Loucy (cell line): Measurements from ENCODE around the gene FOXF1.

Experiments used
- H2AFZ ChIP-seq: fragments of 200-600 bp; sonication (generic); 2 replicates; pipeline ENCODE4 v1.6.0; 2016; ENCODE audit warnings: antibody characterized with exemption, mild to moderate bottlenecking, low read length, moderate library complexity
- H3F3A ChIP-seq: fragments of 200-600 bp; 2 replicates; pipeline ENCODE4 v1.6.0; 2016; ENCODE audit warnings: antibody characterized with exemption, low read depth, mild to moderate bottlenecking
- H3K27me3 ChIP-seq: fragments of 200-600 bp; sonication (generic); 2 replicates; pipeline ENCODE4 v1.6.1; 2014; ENCODE audit warnings: low read length, mild to moderate bottlenecking; ENCODE audit not compliant: insufficient read depth, poor library complexity, severe bottlenecking
- H3K36me3 ChIP-seq: fragments of 200-600 bp; sonication (generic); 2 replicates; pipeline ENCODE4 v1.6.1; 2016; ENCODE audit warnings: low read length; ENCODE audit not compliant: insufficient read depth
- H3K4me1 ChIP-seq: fragments of 200-600 bp; sonication (generic); 2 replicates; pipeline ENCODE4 v1.5.1; 2014; ENCODE audit warnings: low read length, mild to moderate bottlenecking; ENCODE audit not compliant: insufficient read depth, poor library complexity, severe bottlenecking
- H3K4me2 ChIP-seq: fragments of 200-600 bp; sonication (generic); 2 replicates; pipeline ENCODE4 v1.6.0; 2014; ENCODE audit warnings: antibody characterized with exemption, low read length, low read depth, mild to moderate bottlenecking; ENCODE audit not compliant: poor library complexity, severe bottlenecking
- H3K4me3 ChIP-seq: fragments of 200-600 bp; sonication (generic); 2 replicates; pipeline ENCODE4 v1.5.1; 2014; ENCODE audit warnings: low read length, mild to moderate bottlenecking, mixed read lengths; ENCODE audit not compliant: poor library complexity, severe bottlenecking
- H3K79me2 ChIP-seq: fragments of 200-600 bp; sonication (generic); 2 replicates; pipeline ENCODE4 v1.6.1; 2014; ENCODE audit warnings: low read length; ENCODE audit not compliant: insufficient read depth
- H3K9ac ChIP-seq: fragments of 200-600 bp; sonication (generic); 2 replicates; pipeline ENCODE4 v1.6.0; 2014; ENCODE audit warnings: mild to moderate bottlenecking, low read depth, low read length, moderate library complexity; ENCODE audit not compliant: poor library complexity, severe bottlenecking
- H3K9me2 ChIP-seq: fragments of 200-600 bp; sonication (generic); replicated peaks from 2 replicates; pipeline ENCODE4 v1.6.1; 2016; ENCODE audit warnings: low read depth, low read length, mixed read lengths
- H3K9me3 ChIP-seq: fragments of 200-600 bp; sonication (generic); 2 replicates; pipeline ENCODE4 v1.6.1; 2014; ENCODE audit warnings: mild to moderate bottlenecking, antibody characterized with exemption, low read length, low read depth; ENCODE audit not compliant: insufficient read depth
- H4K20me1 ChIP-seq: fragments of 200-600 bp; sonication (generic); 2 replicates; pipeline ENCODE4 v1.6.0; 2014; ENCODE audit warnings: antibody characterized with exemption, low read length, mild to moderate bottlenecking; ENCODE audit not compliant: insufficient read depth, poor library complexity, severe bottlenecking
- CTCF ChIP-seq: fragments of 200-600 bp; sonication (generic); conservative IDR thresholded peaks from 2 replicates; pipeline ENCODE4 v1.5.1; 2014; ENCODE audit warnings: mild to moderate bottlenecking, antibody characterized with exemption, low read length
- EZH2phosphoT487 ChIP-seq: fragments of 200-600 bp; IDR thresholded peaks from 2 replicates; pipeline ENCODE4 v1.6.1; 2018; ENCODE audit warnings: antibody characterized with exemption, mild to moderate bottlenecking, moderate library complexity, borderline replicate concordance

The FOXF1 gene

DNA sequence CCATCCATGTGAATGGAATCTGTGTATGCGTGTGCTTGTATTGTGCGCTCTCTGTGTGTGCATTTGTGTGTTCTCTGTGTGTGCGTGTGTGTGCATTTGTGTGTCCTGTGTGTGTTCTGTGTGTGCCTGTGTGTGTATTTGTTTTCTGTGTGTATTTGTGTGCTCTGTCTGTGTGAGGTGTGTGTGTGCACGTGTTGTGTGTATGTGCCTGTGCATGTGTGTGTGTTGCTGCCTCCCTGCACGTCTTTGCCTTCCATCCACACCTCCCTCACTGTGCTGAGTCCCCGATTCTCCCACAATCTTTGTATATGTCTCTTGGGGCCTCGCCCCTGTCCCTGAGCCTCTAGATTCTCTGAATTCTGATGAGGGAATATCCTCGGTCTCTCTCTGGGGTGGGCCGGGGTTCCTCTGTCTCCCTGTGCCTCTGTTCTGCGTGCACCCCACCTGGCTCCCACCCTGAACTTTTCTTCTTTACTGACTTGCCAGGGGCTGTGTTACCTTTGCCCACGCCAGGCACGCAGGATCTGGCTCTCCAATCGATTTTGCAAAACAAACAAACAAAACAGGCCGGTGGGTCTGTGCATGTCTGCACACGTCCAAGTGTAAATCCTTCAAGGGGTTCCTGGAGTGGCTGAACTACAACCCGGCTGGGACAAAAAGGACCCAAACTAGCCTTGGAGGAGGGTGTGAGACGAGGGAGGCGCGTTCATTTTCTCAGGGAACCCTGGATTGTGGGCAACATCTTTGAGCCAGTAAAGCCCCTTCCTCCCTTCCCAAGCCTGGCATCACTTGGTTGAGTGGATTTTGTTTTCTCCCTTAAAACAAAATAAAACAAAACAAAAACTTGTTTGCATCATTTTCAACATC is 8.1 kb upstream of the FOXF1 start:
- Histone ChIP-seq H3K9me3 (no peaks in the 10 kb centered on the region), H3K9me2 (no peaks in the 10 kb centered on the region), H3K36me3 (no peaks in the 10 kb centered on the region), H3K4me3 (no peak overlapping the region), H3K9ac (no peak overlapping the region), H3K4me1 (no peaks in the 10 kb centered on the region), H3K27me3 (no peaks in the 10 kb centered on the region), H3K79me2 (no peaks in the 10 kb centered on the region), H3K4me2 (no peak overlapping the region), H3F3A (no peaks in the 10 kb centered on the region), H4K20me1 (no peaks in the 10 kb centered on the region), H2AFZ (no peak overlapping the region)
- TF ChIP-seq CTCF, result no peak
- TF ChIP-seq EZH2phosphoT487, result no peak

DNA sequence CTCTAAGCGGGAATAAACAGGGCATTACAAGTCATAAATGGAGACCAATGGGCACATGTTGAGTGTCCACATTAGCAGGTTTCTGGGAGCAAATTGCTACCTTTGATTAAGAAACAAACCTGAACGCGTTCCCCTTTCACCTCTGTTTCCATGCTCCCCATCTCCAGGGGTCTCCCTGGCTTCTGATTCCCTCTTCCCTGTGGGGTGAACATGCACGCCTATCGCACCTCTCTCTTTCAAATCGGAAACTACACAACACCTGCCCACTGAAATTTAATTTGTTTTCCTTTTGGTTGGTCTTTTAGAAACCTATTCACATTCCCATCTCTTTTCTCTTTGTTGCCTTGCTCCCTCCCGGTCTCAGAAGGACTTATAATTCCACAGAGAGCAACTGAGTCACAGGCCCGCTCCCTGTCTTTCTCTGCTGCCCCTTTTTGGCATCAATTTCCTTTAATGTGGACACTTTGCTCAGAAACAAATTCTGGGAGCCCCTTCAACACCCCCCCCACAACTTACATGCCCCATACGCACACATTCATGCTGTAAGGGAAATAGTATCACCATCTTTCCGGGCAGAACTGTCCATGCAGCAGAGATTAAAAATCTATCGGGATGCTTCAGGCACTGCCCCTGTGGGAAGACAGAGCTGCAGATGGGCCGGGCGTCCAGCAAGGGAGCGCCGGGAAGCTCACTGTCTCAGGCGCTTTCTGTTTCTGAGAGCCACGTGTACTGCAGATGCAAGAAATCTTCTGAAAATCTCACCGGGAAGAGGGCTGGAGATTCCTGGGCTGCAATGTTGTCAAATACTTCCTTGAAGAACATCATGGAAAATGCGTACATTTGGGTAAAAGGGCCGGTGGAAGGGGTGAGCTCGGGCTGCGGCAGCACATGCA is 7.2 kb upstream of the FOXF1 start:
- H3K9me2 ChIP-seq, result no peaks in the 10 kb centered on the region
- no peak overlapping the region for H3K9ac ChIP-seq
- no peaks in the 10 kb centered on the region for H3F3A ChIP-seq
- H3K36me3 ChIP-seq, result no peaks in the 10 kb centered on the region
- no peak overlapping the region for H3K4me2 ChIP-seq
- no peaks in the 10 kb centered on the region for H3K79me2 ChIP-seq
- no peaks in the 10 kb centered on the region for H3K27me3 ChIP-seq
- no peak overlapping the region for H2AFZ ChIP-seq
- TF ChIP-seq EZH2phosphoT487 (no peak), CTCF (no peak)
- H4K20me1 ChIP-seq, result no peaks in the 10 kb centered on the region
- H3K9me3 ChIP-seq, result no peaks in the 10 kb centered on the region
- no peak overlapping the region for H3K4me3 ChIP-seq
- H3K4me1 ChIP-seq, result no peaks in the 10 kb centered on the region

DNA sequence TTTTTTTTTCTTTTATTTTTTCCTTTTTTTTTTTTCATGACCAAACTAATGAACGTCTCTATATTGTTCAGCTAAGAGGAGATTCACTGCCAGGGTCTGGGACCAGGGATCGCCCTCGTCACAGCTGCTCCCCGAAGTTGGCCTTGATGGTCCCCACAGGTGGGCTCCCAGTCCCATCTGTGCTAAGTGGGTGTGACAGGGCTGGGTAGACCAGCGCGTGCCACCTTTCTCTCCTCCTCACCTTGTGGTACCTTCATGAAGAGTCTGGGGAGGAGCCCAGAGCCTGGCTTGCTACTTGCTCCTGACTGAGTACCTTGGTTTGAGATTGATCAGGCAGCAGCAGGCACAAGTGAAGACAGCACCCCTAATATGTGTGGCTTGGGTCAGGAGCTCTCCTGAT is 6.5 kb upstream of the FOXF1 start:
- no peaks in the 10 kb centered on the region for H3K4me1 ChIP-seq
- no peaks in the 10 kb centered on the region for H3K9me2 ChIP-seq
- H2AFZ ChIP-seq, result no peak overlapping the region
- H3K79me2 ChIP-seq, result no peaks in the 10 kb centered on the region
- H3K27me3 ChIP-seq, result no peaks in the 10 kb centered on the region
- no peak overlapping the region for H3K9ac ChIP-seq
- no peaks in the 10 kb centered on the region for H4K20me1 ChIP-seq
- no peak overlapping the region for H3K4me2 ChIP-seq
- TF ChIP-seq CTCF, result no peak
- no peak overlapping the region for H3K4me3 ChIP-seq
- no peaks in the 10 kb centered on the region for H3K9me3 ChIP-seq
- no peaks in the 10 kb centered on the region for H3F3A ChIP-seq
- no peaks in the 10 kb centered on the region for H3K36me3 ChIP-seq
